Left renal pelvis (tissue), 4 donors: ENCODE data around the gene PICALM. TPM values are rescaled to one million over a fixed set of nuclear protein-coding genes. Genes with fewer than 3 reads are reported as not detected.
A peak's percentile ranks its signal among the peaks of the same experiment; 100 is the strongest.
"Not testable (repeated sequence)": the region's sequence is repeated elsewhere in the genome, so short reads cannot be mapped to it uniquely, and the experiment has no call there.

ENCODE experiments used
- DNase-seq, 4 donors: peaks; one replicate each; pipeline ENCODE4 v3.0.0-alpha.2; 2013; ENCODE audit warnings: low read depth in 4 of 4, low spot score in 3 of 4
- polyA plus RNA-seq, 4 donors: library from polyadenylated mRNA; unstranded; fragments of 120-200 nt; gene quantifications; one replicate each; pipeline ENCODE4 v1.2.1, GENCODE V29; 2013; ENCODE audit not compliant: insufficient read length in 4 of 4

Gene PICALM
- polyA plus RNA-seq, 4 donors, result 173 to 289 (median 260) TPM

DNA sequence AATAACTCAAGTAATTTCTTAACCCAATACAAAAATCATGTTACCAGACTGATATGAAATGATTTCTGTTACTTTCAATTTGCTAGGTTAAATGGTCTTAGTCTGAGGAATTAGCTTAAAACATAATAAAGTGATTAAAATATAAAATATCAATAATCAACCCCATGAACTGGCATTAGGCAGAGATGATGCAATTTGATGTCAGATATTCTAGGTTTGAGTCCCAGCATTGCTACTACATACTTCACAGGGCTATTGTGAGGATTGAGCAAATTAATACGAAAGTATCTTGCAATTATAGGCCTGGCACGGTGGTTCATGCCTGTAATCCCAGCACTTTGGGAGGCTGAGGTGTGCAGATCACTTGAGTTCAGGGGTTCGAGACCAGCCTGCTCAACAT is 66.5 kb downstream of the PICALM start:
- no peak for DNase-seq

DNA sequence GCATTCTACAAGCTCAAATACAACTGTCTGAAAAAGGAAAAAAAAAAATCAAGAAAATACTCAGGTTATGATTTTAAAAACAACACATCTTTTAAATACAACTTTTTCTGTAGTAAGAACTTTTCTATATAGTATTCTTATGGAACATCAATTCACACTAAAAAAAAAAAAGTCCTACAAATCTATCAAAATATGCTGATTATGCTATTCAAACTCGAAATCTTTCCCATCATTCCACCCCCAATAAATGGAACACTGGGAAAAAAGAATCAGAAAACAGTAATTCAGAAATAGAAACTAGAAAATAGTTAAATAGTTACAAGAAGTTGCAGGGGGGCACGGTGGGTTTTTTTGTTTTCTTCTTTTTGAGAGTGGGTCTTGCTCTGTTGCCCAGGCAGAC is 77.4 kb downstream of the PICALM start:
- DNase-seq, result no peak

DNA sequence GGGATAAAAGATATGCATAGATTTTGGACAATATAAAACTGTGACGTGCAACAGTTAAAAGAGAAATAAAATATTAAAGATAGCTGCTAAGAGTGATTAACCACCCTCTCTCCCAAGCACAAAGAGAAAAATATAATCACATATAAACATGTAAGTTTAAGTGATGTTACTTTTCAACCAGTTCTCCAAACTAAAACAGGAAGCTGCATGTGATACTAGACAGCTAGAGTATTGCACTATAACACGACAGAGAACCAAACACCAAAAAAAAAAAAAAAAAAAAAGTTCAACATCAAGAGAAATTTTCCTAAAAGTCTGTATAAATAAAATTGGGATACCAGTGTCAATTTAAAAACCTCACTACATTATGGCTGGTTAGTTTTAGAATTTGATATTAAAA is 79.1 kb downstream of the PICALM start:
- no peak for DNase-seq

DNA sequence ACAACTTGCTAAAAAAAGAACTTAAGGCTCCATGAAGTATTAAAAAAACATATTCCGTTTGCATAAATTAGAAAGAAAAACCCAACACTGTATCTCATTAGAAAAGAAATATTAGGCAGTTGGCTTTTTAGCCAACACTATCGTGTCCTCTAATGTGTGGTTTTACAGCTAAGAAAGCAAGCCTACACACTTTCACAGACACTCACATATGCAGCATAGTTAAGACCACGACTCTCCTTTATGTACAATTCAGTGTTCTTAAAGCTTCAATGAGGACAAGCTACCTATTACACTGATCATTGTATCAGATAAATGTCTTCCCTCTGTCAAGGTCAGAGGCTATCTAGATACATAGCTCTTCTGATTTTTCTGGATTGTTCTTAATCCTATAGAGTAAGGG is 80.1 kb downstream of the PICALM start:
- DNase-seq, result no peak

DNA sequence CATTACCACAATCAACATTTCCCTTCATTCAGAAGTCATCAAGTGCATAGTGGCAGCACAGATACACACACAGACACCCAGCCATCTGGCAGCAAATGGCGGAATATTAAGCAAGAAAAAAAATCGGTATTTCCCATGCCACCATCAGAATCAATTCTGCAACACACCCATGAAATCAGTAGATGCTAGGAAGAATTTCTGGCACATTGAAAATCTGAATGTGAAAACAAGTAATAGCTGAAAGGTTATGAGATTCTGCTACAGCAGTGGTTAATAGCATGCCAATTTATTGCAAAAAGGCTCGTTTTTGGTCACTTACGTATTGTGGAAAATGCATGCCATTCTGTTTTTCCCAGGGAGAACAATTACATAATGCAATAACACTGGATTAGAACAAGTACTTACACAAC is 91.1 kb downstream of the PICALM start:
- DNase-seq, result no peak

DNA sequence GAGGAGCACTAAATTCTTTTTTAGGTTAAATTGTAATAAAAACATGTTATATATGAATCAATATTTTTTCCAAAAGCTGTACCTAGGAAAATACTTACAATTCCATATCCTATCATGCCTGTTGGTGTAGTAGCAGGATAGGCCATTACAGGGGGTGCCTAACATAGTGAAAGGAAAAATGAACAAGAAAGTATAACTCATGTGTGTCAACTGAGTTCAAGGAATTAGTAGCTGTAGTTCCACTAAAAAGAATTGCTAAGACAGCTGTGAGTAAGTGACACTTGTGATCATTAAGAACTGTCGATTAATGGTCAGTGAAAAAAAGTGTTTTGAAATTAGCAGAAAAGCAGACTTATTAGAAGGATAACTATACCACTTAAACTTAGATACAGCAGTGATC is 92.4 kb downstream of the PICALM start:
- DNase-seq, result no peak

DNA sequence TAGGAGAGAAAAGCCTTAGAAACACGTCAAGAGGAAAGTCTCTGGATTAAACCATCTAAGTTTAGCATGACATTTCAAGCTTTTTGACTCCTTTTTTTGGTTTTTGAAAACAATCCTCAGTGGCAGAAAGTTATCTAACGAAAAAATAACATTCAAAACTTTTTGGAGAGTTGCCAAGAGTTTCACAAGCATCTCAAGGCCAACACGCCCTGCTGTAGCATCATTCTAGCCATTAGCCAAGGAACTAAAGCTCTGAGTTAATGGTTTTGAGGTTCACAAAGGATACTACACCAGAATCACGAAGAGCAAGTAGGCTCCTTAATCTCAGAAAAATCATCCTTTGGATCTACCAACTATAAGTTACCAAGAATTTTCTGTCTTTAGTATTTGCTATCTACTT is 94.8 kb downstream of the PICALM start:
- no peak for DNase-seq

DNA sequence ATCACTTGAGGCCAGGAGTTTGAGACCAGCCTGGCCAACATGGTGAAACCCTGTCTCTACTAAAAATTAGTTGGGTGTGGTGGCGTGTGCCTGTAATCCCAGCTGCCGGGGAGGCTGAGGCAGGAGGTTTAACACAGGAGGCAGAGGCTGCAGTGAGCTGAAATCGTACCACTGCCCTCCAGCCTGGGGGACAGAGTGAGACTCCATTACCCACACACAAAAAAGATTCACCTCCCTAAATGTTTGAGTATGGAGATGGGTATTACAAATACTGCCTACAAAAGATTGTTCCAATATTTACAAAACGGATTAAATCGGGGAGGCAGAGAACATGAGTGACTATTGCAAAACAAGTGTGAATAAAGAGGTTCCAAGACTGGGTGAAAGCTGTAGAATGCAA is 98.3 kb downstream of the PICALM start:
- no peak for DNase-seq

DNA sequence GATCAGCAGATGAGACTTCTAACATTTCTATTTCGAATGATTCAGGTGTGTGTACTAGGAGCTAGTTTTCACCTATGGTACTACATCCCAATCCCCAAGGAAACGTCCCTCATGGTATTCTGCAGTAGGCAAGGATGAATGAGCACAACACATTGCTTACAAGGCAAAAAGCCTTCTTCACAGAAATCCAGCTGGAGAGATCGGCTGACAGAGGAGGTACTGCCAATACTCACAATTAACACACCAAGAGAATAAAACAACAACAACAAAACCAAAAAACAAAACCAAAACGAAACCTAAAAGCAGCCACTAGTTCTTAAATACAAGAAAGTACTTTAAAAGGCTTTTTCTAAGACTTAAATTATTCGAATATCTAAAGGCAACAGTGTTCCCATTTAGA is 101.4 kb downstream of the PICALM start:
- no peak for DNase-seq

DNA sequence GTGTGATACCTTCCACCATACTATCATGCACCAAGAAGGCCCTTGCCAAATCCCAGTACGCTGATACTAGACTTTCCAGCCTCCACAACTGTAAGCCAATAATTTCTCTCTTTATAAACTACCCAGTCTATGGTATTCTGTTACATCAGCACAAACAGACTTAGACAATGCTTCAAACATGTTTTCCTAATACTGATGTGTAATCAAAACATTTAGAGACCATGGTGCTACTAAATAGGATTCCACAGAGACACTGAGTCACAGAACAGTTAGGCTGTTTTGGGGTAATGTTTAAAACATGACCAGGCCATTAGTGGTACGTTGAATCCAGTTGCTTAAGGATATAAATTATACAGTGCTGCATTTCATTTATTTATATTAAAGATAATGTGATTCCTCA is 103.7 kb downstream of the PICALM start:
- no peak for DNase-seq

DNA sequence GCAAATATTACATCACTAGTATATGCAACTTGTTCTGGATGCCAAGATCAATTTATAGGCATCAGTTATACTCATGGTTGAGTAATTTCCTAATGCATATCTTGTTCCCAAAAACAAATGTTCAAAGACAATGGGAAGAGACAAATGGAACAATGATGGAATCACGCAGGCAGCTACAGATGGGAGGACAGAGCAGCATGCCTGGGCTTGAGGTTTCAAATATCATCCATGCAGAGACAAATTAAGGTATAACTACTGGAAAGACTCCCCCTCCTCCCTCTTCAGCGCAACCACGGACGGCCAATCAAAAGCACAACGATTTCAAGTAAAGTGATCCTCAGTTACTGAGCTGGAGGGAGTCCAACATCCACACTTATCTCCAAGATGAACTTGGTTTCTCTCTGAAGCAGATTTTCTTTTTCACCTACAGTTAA is 106.9 kb downstream of the PICALM start:
- peak in 2 of 4 donors; percentile 38 to 69 for DNase-seq

DNA sequence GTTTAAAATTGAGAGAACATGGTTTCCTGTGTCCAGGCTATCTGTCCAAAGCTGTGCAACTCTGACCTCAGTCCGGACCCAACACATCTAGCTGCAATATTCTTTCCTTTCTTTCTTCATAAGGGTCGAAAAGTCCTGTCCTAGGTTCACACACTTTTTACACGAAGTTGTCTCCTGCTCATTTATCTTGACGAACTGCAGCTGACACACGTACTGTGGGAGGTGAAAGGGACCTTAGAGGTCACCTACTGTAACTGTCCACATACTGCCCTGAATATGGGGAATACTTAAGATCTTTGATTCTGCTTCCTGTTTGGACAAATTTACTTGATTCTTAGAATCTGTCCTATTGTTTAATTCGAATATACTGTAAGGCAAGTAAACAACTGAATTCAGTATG is 107.8 kb downstream of the PICALM start:
- no peak for DNase-seq

DNA sequence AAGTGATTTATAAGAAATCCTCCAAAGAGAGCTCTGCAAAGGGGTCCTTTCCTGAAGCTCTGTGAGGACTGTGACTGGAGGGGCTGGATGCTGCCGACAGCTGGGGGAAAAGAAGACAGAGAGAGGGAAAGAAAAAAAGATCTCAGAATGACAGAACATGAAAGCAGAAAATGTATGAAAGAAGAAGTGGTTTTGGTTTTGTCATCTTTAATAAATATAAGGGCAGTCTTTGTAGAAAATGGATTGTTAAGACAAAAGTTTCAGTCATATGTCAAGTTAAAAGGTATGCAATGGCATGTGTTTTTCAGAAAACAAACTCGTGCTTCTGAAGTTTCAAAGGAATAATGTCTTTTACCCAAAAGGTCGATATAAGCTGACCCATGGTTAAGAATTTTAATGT is 108.2 kb downstream of the PICALM start:
- DNase-seq, result no peak

DNA sequence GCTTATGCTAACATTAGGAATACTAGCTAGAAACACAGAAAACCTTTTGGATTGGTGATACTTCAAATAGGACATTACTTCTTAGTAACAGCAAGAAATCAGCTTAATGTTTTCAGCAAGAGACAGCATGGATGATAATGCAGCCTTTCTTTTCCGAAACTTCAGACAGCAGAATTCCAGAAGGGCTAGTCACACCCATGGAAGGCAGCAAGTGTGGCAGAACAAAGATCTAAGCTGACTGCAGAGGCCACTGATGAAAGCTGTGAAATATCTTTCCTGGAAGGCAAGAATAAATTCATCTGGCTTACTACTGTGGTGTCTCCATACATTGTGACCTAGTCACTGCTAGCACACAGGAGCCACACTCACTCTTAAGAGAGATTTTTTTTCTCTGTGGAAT is 113.4 kb downstream of the PICALM start:
- DNase-seq, result no peak

DNA sequence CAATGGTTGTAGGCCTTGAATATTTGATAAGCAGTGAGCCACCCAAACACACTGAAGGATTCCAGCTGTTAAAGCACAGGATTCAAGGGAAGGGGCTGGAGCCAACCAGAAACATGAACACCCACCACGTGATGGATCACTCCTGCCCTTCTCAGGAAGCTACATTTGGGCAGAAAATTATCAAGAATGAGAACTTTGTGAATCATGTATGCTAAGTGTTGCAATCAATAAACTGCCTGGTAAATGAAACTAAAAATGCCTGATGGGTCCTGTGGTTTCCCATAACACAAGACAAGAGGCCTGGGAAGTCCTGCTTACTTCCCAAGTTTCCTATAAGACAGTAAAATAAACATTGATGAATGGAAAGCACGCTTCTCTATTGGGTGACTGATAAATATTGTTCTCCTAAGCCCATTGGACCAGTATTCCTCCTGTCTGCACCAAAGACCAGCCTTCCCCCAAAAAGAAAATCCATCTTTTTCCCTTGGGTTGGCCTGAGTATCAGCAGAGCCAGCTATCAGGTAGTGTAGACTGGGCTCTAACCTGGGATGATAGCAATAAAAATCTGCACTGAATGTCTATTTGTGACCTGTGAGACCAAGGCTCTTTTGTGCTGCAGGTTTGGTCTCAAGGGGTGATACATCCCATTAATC is 115.3 kb downstream of the PICALM start:
- no peak for DNase-seq

DNA sequence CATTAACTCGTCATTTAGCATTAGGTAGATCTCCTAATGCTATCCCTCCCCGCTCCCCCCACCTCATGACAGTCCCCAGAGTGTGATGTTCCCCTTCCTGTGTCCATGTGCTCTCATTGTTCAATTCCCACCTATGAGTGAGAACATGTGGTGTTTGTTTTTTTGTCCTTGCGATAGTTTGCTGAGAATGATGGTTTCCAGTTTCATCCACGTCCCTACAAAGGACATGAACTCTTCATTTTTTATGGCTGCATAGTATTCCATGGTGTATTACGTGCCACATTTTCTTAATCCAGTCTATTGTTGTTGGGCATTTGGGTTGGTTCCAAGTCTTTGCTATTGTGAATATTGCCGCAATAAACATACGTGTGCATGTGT is 116.8 kb downstream of the PICALM start:
- not testable (repeated sequence) for DNase-seq

DNA sequence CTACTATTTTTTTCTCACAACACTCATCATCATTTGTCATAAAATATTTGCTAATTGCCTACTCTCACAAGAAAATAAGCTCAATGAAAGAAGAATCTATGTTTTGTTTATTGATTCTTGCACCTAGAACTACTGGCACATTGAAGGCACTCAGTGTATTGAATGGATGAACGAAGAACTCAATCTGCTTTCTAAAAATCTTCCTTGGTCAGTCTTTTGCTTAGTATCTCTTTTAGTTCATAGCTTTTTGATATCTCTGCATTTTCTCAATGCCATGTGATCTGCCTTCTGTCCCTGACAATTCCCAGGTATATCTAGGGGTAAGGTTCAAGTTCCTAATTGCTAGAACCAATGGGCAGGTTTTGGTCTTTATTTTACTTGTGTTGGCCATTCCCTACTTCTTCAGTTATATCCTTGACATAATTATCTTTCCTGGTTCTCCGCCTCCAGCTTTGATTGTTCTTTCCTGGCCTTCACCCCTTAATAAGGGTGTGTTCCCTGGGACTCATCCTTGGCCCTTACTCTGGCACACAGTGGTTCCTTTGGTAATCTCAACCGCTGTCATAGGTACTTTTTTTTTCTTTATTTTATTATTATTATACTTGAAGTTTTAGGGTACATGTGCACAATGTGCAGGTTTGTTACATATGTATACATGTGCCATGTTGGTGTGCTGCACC is 117.3 kb downstream of the PICALM start:
- no peak for DNase-seq

DNA sequence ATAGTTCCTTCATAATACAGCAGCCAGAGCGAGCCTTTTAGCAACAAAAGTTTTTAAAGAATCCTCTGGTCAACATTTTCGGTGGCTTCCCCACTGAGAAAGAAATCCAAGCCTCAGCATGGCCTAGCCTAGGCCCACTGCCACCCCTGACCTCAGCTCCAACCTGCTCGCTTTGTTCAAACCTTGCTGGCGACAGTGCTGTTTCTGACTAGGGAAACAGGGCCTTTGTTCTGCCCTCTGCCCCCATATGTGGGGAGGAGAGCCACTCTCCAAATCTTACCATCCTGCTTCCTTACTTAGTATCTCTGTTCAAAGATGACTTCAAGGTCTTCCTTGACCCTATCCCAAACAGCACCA is 117.9 kb downstream of the PICALM start:
- no peak for DNase-seq

DNA sequence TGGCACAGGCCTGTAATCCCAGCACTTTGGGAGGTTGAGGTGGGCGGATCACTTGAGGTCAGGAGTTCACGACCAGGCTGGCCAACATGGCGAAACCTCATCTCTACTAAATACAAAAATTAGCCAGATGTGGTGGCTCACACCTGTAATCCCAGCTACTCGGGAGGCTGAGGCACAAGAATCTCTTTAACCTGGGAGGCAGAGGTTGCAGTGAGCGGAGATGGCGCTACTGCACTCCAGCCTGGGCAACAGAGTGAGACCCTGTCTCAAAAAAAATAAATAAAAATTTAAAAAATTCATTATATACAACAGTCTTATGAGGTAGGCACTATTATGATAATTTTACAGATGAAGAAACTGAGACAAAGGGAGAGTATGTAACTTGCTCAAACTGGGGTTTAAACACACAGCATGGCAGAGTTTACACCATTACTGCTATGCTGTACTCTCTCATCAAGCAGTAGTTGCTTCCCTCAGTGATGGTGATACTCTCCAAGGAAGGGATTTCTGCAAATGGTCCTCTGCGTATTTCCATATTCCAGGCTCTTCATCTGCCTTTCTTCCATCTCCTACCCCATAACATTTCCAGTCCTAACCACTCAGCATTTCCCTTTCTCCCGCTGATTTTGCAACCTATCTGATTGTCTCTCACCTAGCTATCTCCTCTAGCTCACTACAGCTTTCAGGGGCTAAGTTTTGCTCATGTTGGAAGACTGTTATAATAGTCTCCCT is 118.4 kb downstream of the PICALM start:
- DNase-seq, result no peak

DNA sequence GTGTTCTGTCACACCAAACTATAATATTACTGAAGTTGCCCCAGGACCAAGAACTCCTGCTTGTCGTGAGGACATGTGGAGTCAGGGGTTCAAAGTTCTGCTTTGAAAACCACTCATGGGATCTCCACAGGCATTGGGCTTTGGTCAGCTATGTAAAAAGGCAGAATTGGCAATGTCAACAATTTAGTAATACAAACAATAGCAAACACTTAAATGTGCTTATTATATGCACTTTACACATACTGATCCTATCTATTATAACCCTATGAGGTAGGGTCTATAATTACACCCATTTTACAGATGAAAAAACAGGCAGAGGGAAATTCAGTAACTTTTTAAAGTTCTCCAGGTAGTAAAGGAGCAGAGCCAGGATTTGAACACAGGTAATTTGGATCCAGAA is 119.1 kb downstream of the PICALM start:
- no peak for DNase-seq

DNA sequence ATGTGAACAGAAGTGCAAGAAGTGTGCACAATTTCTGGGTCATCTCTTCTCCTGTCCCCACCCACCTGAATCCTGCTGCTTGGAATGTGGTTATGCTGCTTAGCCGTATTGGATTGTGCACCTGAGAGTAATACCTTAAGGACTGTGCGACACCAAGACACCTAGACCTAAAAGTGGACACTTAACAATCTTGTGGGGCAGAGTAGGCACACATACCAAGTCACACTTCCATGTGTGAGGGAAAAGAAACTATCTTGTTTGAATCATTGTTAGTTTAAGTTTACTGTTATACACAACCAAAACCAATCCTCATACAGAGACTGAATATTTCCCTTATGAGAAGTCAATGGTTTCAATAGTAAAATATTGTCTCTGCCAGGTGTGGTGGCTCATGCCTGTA is 120.0 kb downstream of the PICALM start:
- DNase-seq, result no peak
